Heart left ventricle (tissue), 13 donors: ENCODE data around the gene TPSB2.

ENCODE experiments used
- POLR2A ChIP-seq, 2 donors: fragments of 450-650 bp; IDR thresholded peaks; one replicate each; pipeline ENCODE4 v1.6.1; 2017; ENCODE audit warnings: antibody characterized with exemption in 2 of 2, mild to moderate bottlenecking in 2 of 2, moderate library complexity in 2 of 2
- TF ChIP-seq, protein P1 (sequence below), 12 donors: fragments of 200-600 bp; sonication (generic) in 4 of 12; IDR thresholded peaks; one replicate each; pipeline versions ENCODE4 v1.5.0 to v1.8.0; 2018 to 2022; ENCODE audit warnings: antibody characterized with exemption in 12 of 12, mild to moderate bottlenecking in 5 of 12
- donor health status: ischemic (EF 13 %, LVEDD 7.1; RV severe dilation, severe dysfunction).
- donor health status: DM: no; HTN: yes; CAD: no.
- donor health status: DM: no; HTN: no; CAD: no.
- donor health status: ischemic (EF 25% LVEDD 6.9; RV normal size, moderate dysfunction).
- donor health status: ischemic (EF 25% LVEDD 5.7; RV mildly dilated, moderate dysfunction).
- donor health status: ischemic (EF 35%, LVEDD 5.7; RV mildly dilated, moderate dysfunction).
- donor health status: nonischemic (EF 11% LVEDD 7.7; RV severe dilation, severe dysfunction).
- donor health status: DM: yes; HTN: yes; CAD: no.
- donor health status: PGD.
- donor health status: ischemic (EF 29% LVEDD 5.4; RV normal size, mild dysfunction).
- donor health status: nonischemic (EF 23%, LVEDD 6.1; RV moderate dilation, normal function).

DNA sequence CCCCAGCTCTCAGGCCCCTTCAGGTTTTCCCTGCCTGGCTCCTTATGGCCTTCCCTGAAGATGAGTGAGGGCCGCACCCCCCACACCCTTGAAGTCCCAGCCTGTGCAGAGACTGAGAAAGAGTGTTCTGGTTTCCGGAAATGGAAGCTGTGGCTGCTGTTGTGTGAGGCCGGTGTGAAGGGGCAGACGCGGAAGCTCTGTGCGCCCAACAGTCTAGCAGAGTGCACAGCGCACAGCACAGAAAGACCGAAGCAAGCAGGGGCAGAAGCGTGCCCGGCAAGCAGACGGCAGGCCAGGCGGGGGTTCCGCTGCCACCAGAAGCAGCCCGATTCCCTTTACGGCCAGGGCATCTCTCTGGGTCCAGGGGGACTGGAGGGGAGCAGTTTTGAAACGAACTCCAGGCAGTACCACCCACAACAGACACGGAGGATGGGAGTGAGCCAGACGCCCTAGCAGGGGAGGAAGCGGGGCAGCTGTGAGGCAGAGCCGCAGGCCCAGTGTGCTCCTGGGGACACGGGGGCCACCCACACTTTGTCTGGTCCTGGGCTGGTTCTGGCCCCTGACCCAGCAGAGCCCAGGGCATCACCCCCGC lies 21.6 kb downstream of the TPSB2 start:
- TF ChIP-seq, protein P1, sequence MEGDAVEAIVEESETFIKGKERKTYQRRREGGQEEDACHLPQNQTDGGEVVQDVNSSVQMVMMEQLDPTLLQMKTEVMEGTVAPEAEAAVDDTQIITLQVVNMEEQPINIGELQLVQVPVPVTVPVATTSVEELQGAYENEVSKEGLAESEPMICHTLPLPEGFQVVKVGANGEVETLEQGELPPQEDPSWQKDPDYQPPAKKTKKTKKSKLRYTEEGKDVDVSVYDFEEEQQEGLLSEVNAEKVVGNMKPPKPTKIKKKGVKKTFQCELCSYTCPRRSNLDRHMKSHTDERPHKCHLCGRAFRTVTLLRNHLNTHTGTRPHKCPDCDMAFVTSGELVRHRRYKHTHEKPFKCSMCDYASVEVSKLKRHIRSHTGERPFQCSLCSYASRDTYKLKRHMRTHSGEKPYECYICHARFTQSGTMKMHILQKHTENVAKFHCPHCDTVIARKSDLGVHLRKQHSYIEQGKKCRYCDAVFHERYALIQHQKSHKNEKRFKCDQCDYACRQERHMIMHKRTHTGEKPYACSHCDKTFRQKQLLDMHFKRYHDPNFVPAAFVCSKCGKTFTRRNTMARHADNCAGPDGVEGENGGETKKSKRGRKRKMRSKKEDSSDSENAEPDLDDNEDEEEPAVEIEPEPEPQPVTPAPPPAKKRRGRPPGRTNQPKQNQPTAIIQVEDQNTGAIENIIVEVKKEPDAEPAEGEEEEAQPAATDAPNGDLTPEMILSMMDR (IDR thresholded peaks at IDR 0.05): no peak
- TF ChIP-seq POLR2A (IDR thresholded peaks at IDR 0.05): no peak
